ENCODE measurements around the gene AGPAT1. TPM values are rescaled to one million over a fixed set of nuclear protein-coding genes. Genes with fewer than 3 reads are reported as not detected.

Gene AGPAT1
- total and polyA plus RNA-seq, 8 donors, result 7.3 to 52.6 (median 34.9) TPM

GRCh38 chr6:32149932-32150870, 25.7 kb downstream of the AGPAT1 start:
- Histone ChIP-seq H3K9me3 (no peaks in the 10 kb centered on the region), H3K4me3 (peak overlapping the region; percentile 59 to 87 (median 78))
- intact Hi-C loops (cut with DNase I; ENCODE audit: low total_unique reads), result loop anchor here (5.0 kb wide), 1 partner anchor 33 kb away; no protein-coding TSS in a partner anchor

GRCh38 chr6:32149092-32149755, 26.7 kb downstream of the AGPAT1 start:
- peaks cover 22 to 57% (median 45%) of the 10 kb centered on the region in 4 donors for H3K4me1 ChIP-seq
- peaks cover 0 to 34% (median 0%) of the 10 kb centered on the region in 3 donors for H3K27me3 ChIP-seq
- DNase-seq, result peak in 1 of 2 donors; percentile 17
- peak overlapping the region; percentile 32 to 44 (median 40) for H3K4me3 ChIP-seq
- WGBS, 5 donors, result 52 to 65% (median 57%) methylated on average over 38 to 47 of the region's 47 CpGs
- H3K27ac ChIP-seq, result no peak overlapping the region
- no peaks in the 10 kb centered on the region for H3K9me3 ChIP-seq
- H3K36me3 ChIP-seq, result peaks cover 0 to 13% (median 5%) of the 10 kb centered on the region in 4 donors
- no peak for TF ChIP-seq EP300 (IDR thresholded peaks at IDR 0.05)
- no peak for TF ChIP-seq POLR2AphosphoS5 (IDR thresholded peaks at IDR 0.05)
- no peak for TF ChIP-seq CTCF (IDR thresholded peaks at IDR 0.05)
- no peak for TF ChIP-seq POLR2A (IDR thresholded peaks at IDR 0.05)
- intact Hi-C loops (cut with DNase I; ENCODE audit: low total_unique reads), result no loop called here

More at GRCh38 chr6:32149932-32150870, 25.7 kb downstream of the AGPAT1 start:
- 52 to 63% (median 59%) methylated on average over 40 to 55 of the region's 55 CpGs for WGBS, 5 donors
- Histone ChIP-seq H3K27ac (peak overlapping the region in 3 of 5 donors; percentile 5 to 94 (median 93)), H3K27me3 (peaks cover 0 to 34% (median 0%) of the 10 kb centered on the region in 3 donors), H3K4me1 (peaks cover 27 to 60% (median 52%) of the 10 kb centered on the region in 4 donors), H3K36me3 (peaks cover 0 to 13% (median 5%) of the 10 kb centered on the region in 4 donors)
- DNase-seq, result no peak
- no peak for TF ChIP-seq POLR2AphosphoS5 (IDR thresholded peaks at IDR 0.05)
- TF ChIP-seq EP300 (IDR thresholded peaks at IDR 0.05), result no peak
- no peak for TF ChIP-seq POLR2A (IDR thresholded peaks at IDR 0.05)
- TF ChIP-seq CTCF (IDR thresholded peaks at IDR 0.05), result no peak

GRCh38 chr6:32148289-32149091, 27.4 kb downstream of the AGPAT1 start:
- peak overlapping the region in 3 of 5 donors; percentile 46 to 55 (median 54) for H3K27ac ChIP-seq

More at GRCh38 chr6:32148289-32149091, 27.4 kb downstream of the AGPAT1 start:
- Histone ChIP-seq H3K27me3 (peaks cover 0 to 34% (median 0%) of the 10 kb centered on the region in 3 donors), H3K9me3 (no peaks in the 10 kb centered on the region), H3K36me3 (peaks cover 0 to 13% (median 5%) of the 10 kb centered on the region in 4 donors), H3K4me1 (peaks cover 21 to 51% (median 41%) of the 10 kb centered on the region in 4 donors), H3K4me3 (peak overlapping the region; percentile 32 to 44 (median 40))
- 20 to 47% (median 23%) methylated on average over 39 of the region's 39 CpGs for WGBS, 5 donors
- intact Hi-C loops (cut with DNase I; ENCODE audit: low total_unique reads), result no loop called here
- TF ChIP-seq POLR2A (IDR thresholded peaks at IDR 0.05), result no peak
- no peak for TF ChIP-seq EP300 (IDR thresholded peaks at IDR 0.05)
- peak in 2 of 7 experiments; percentile 20 for TF ChIP-seq CTCF (IDR thresholded peaks at IDR 0.05)
- peak in 1 of 3 donors; percentile 44 for TF ChIP-seq POLR2AphosphoS5 (IDR thresholded peaks at IDR 0.05)
- peak; percentile 86 to 91 for DNase-seq

Measured in stomach (tissue), 9 donors.